Measurements from ENCODE around the gene PTPRO.
"Not testable (repeated sequence)": the region's sequence is repeated elsewhere in the genome, so short reads cannot be mapped to it uniquely, and the experiment has no call there.

The PTPRO gene

GRCh38 chr12:15608941-15609340 is 286.6 kb downstream of the PTPRO start:
- DNase-seq, result no peak

GRCh38 chr12:15613981-15614380 is 291.7 kb downstream of the PTPRO start:
- DNase-seq, result no peak

GRCh38 chr12:15616495-15616894 is 294.2 kb downstream of the PTPRO start:
- not testable (repeated sequence) for DNase-seq

GRCh38 chr12:15620741-15621539 is 298.6 kb downstream of the PTPRO start:
- DNase-seq, result no peak

GRCh38 chr12:15625075-15625474 is 302.8 kb downstream of the PTPRO start:
- DNase-seq, result no peak

GRCh38 chr12:15627995-15628945 is 306.0 kb downstream of the PTPRO start:
- DNase-seq, result no peak

GRCh38 chr12:15629108-15629507 is 306.8 kb downstream of the PTPRO start:
- DNase-seq, result no peak

GRCh38 chr12:15629761-15630160 is 307.5 kb downstream of the PTPRO start:
- DNase-seq, result no peak

GRCh38 chr12:15631007-15631715 is 308.9 kb downstream of the PTPRO start:
- DNase-seq, result no peak

GRCh38 chr12:15632708-15633107 is 310.4 kb downstream of the PTPRO start:
- no peak for DNase-seq

- no peak for DNase-seq
These were observed 310.9 kb downstream of the PTPRO start for GRCh38 chr12:15633201-15633600.

GRCh38 chr12:15634010-15634683 is 311.8 kb downstream of the PTPRO start:
- no peak for DNase-seq

- no peak for DNase-seq
These were observed 314.0 kb downstream of the PTPRO start for GRCh38 chr12:15636060-15636890.

GRCh38 chr12:15638231-15638630 is 315.9 kb downstream of the PTPRO start:
- no peak for DNase-seq

- no peak for DNase-seq
These were observed 322.4 kb downstream of the PTPRO start for GRCh38 chr12:15644700-15645099.

- DNase-seq, result no peak
These were observed 324.3 kb downstream of the PTPRO start for GRCh38 chr12:15646581-15646980.

All from effector CD8-positive, alpha-beta T cell (primary cell).